ENCODE results near the gene PRDM16.

The PRDM16 gene

GRCh38 chr1:3420218-3420951 is 351.4 kb downstream of the PRDM16 start:
- no peak overlapping the region for H3K4me3 ChIP-seq (replicated peaks in 1 of 2; ENCODE audit: low read depth in 2 of 2, low read length in 2 of 2)
- no peak for TF ChIP-seq CTCF (IDR thresholded peaks at IDR 0.05; ENCODE audit: low read depth, low read length)
- no peak for DNase-seq (ENCODE audit: low read depth in 2 of 2)

- no peak for DNase-seq (ENCODE audit: low read depth in 2 of 2)
- H3K4me3 ChIP-seq (replicated peaks in 1 of 2; ENCODE audit: low read depth in 2 of 2, low read length in 2 of 2): no peak overlapping the region
- TF ChIP-seq CTCF (IDR thresholded peaks at IDR 0.05; ENCODE audit: low read depth, low read length): no peak
Observed at GRCh38 chr1:3422638-3423037, 353.6 kb downstream of the PRDM16 start.

GRCh38 chr1:3423245-3423829 is 354.3 kb downstream of the PRDM16 start:
- DNase-seq (ENCODE audit: low read depth in 2 of 2): no peak
- TF ChIP-seq CTCF (IDR thresholded peaks at IDR 0.05; ENCODE audit: low read depth, low read length): no peak
- H3K4me3 ChIP-seq (replicated peaks in 1 of 2; ENCODE audit: low read depth in 2 of 2, low read length in 2 of 2): no peak overlapping the region

GRCh38 chr1:3423896-3424611 is 355.1 kb downstream of the PRDM16 start:
- H3K4me3 ChIP-seq (replicated peaks in 1 of 2; ENCODE audit: low read depth in 2 of 2, low read length in 2 of 2): no peak overlapping the region
- DNase-seq (ENCODE audit: low read depth in 2 of 2): peak in 1 of 2 donors; percentile 2
- no peak for TF ChIP-seq CTCF (IDR thresholded peaks at IDR 0.05; ENCODE audit: low read depth, low read length)

GRCh38 chr1:3425486-3426215 is 356.6 kb downstream of the PRDM16 start:
- no peak overlapping the region for H3K4me3 ChIP-seq (replicated peaks in 1 of 2; ENCODE audit: low read depth in 2 of 2, low read length in 2 of 2)
- TF ChIP-seq CTCF (IDR thresholded peaks at IDR 0.05; ENCODE audit: low read depth, low read length): no peak
- no peak for DNase-seq (ENCODE audit: low read depth in 2 of 2)

GRCh38 chr1:3426956-3427535 is 358.0 kb downstream of the PRDM16 start:
- no peak for DNase-seq (ENCODE audit: low read depth in 2 of 2)
- TF ChIP-seq CTCF (IDR thresholded peaks at IDR 0.05; ENCODE audit: low read depth, low read length): no peak
- no peak overlapping the region for H3K4me3 ChIP-seq (replicated peaks in 1 of 2; ENCODE audit: low read depth in 2 of 2, low read length in 2 of 2)

Measured in cardiac fibroblast (primary cell).